Inferior parietal cortex (tissue), 1 donor: ENCODE results near the gene STAT4.

Experiments
- DNase-seq: peaks from one replicate; pipeline ENCODE4 v3.0.0-alpha.2; 2016; ENCODE audit errors: extremely low spot score

STAT4 gene, protein sequence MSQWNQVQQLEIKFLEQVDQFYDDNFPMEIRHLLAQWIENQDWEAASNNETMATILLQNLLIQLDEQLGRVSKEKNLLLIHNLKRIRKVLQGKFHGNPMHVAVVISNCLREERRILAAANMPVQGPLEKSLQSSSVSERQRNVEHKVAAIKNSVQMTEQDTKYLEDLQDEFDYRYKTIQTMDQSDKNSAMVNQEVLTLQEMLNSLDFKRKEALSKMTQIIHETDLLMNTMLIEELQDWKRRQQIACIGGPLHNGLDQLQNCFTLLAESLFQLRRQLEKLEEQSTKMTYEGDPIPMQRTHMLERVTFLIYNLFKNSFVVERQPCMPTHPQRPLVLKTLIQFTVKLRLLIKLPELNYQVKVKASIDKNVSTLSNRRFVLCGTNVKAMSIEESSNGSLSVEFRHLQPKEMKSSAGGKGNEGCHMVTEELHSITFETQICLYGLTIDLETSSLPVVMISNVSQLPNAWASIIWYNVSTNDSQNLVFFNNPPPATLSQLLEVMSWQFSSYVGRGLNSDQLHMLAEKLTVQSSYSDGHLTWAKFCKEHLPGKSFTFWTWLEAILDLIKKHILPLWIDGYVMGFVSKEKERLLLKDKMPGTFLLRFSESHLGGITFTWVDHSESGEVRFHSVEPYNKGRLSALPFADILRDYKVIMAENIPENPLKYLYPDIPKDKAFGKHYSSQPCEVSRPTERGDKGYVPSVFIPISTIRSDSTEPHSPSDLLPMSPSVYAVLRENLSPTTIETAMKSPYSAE

DNA sequence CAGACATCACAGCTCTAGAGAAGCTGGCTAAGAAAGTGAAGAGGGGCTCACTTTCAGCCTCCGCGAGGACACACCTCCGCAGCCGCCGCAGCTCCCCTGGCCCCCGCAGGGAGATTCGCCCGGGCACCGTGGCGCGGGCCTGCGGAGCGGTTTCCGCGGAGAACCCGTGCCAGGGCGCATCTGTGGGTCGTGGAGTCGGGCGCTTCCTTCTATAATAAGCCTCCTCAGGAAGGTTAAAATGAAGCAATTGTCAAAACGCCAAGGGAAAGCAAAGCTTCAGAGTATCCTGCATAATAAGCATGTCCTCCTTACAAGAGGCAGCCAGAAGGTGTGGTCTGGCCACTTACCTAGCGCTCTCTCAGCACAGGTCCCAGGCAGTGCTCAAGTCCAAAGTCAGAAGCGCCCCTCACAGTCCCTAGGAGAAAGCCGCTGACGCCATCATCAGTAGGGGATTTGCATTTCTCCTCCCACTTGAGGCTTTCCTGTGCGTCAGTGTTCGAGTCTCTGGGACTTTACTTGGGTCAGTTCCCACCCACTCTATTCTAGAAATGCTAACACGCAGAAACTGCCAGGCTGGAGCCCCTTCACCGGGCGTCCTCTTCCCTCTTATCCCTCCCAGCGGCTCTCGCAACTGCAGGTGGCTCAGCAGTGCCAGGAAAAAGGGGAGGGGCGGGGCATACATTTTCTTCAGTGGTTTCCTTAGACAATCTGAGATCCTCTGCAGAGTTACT, at the start of gene STAT4:
Gene STAT4 (minus strand): TSS at position 395 of the 731 bp plus-strand sequence. CDS start 2,791 bp downstream, outside the sequence.
- peak; percentile 37 for DNase-seq

DNA sequence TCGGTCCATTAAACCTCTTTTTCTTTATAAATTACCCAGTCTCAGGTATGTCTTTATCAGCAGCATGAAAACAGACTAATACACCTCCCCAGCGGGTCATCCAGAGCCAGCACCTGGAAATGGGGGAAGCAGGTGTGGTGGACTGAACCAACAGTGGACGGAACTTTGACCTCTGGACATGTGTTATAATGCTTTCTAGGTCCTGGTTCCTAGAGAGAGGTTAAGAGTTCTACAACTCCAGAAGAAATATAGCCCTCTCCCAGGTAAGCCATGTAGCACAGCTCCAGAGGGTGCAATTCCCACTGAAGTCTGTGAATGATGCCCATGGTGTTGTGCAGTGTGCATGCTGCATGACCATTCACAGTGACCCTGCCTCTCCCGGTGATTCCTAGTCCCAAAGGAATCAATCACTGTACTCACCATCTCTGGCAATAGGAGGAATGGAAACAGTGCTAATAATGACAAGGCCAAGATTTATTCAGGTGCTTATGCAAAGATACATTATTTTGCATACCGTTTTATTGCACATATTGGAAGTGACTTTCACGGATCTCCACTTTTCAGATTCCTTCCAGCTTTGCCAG, 49.2 kb upstream of the STAT4 start:
- DNase-seq, result no peak

DNA sequence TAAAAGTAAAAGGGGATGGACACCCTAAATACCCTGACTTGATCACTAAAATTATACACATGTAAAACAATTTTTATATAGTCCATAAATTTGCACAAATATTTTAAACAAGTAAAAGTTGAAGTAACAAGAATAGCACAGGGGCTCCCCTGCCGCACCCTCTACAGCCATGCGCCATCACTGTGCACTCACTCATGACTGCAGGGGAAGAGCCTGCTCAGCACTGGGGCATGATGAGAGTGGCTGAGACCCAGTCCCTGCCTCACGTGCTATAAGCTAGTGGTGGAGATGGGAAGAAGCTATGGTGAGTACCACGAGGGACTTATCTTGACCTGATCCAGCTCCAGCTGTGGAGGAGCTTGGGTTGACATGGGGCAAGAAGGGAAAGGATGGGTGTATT, 47.5 kb upstream of the STAT4 start:
- DNase-seq, result no peak

DNA sequence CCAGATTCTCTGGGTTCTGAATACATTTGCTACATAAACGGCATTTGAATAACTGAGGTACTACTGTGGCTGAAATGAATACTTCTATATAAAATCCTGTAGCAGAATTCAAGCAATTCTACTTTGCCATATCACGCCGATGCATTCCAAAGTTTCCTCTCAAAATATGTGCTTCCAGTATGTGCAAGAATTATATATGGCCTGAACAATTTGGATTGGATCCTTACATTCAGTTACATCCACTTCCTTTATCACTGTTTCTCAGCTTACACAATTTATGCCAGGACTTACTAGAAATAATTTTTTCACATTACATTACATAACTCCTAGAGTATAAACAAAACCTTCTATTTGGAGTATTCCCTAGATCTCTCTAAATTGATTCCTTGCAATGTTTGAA, 46.3 kb upstream of the STAT4 start:
- DNase-seq, result peak; percentile 32

DNA sequence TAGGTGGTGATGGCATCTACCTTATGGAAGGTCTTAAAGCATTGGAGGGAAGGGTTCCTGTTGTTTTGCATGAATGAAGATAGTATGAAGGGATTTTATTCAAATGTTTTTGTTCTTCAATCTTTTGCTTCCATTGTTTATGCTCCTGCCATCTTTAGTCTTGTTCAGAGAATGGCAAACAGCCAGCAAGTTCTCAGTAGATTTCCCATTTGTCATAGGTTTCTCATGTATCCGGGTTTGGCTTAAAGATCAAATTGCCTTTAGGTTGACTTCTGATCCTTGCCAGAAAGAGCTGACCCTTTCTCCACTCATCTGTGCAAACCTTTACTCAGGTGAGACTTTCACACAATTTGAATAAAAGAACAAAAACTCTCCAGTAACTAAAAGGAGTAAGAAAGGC, 44.2 kb upstream of the STAT4 start:
- no peak for DNase-seq

DNA sequence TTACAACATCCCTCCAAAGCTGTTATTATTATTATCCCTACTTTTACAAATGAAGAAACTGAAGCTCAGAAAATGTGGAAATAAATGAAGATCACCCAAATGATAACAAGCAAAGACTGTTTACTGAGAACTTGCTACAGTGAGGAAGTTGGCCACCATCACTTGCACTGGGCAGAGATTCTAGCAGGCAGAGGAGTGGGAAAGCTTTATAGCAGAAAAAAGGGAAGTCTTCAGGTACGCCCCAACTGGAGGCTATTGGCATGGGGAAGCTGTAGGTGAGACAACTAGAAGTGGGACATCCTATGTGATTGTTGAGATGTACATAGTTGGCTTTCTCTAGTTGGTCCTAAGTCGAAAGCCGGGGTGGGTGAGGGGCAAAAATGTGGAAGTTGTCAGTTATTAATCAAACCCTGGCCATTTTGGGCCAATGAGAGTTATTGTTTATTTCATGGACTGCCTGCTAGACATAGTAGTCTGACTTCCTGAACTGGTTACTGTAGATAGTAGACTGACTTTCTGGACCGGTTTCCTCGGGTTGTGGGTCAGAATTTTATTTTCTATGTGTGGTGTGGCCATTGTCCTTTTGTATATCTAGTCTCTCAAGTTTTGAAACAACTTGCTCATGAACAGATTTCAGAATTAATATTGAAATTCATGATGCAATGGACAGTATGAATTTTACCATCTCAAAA, 40.2 kb upstream of the STAT4 start:
- no peak for DNase-seq

DNA sequence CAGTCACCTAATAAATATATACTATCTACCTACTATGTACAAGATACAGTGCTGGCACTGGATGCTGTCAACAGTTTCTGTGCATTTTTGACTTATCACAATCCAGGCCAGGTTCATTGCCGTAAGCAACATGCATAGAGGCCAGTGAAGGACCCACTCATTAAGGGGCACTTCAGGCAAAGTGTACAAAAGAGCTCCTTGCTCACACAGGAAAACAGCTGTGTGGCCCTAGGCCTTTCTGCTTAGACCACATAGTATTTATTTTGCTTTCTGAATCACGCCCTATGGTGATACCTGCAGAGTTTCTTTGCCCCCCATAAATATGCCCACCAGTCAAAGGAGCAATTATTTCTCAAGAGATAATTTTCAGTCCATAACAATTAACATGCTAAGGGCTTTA, 39.6 kb upstream of the STAT4 start:
- no peak for DNase-seq

DNA sequence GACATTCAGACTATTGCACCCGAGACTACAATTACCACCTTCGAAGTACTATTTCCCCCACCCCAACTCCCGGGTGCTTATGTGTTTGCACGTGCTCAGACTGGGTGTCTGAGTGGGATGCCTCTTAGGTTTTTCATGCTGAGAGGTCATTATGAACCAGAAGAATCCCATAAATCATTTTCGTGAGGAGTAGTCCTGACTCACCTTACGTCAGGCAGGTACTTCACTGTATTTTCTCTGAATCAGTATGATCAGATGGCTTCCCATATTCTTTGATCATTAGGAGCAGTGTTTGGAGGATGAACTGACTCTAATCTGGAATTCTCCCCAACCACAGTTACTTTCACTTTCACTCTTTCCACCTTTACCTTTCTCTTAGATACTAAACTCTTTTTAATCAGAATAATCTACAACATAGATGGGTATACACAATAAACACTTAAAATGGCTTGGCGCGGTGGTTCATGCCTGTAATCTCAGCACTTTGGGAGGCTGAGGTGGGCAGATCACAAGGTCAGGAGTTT, 38.4 kb upstream of the STAT4 start:
- DNase-seq, result no peak

DNA sequence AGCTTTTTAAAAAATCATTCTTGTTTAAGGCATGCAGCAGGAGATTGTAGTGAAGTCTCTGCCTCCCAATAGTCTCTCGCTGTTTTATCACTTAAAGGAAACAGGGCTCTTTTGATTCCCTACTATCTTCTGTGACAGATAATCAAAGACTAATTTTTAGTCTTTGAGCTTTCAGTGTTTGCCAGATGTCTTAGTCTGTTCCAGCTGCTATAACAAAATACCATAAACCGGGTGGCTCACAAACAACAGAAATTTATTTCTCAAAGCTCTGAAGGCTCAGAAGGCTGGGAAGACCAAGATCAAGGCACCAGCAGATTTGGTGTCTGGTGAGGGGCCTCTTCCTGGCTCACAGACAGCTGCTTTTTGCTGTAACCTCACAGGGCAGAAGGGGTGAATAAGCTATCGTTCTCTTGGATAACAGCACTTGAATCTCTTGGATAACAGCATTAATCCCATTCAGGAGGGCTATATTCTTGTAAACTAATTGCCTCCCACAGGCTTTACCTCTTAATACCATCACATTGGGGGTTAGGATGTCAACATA, 37.8 kb upstream of the STAT4 start:
- no peak for DNase-seq

DNA sequence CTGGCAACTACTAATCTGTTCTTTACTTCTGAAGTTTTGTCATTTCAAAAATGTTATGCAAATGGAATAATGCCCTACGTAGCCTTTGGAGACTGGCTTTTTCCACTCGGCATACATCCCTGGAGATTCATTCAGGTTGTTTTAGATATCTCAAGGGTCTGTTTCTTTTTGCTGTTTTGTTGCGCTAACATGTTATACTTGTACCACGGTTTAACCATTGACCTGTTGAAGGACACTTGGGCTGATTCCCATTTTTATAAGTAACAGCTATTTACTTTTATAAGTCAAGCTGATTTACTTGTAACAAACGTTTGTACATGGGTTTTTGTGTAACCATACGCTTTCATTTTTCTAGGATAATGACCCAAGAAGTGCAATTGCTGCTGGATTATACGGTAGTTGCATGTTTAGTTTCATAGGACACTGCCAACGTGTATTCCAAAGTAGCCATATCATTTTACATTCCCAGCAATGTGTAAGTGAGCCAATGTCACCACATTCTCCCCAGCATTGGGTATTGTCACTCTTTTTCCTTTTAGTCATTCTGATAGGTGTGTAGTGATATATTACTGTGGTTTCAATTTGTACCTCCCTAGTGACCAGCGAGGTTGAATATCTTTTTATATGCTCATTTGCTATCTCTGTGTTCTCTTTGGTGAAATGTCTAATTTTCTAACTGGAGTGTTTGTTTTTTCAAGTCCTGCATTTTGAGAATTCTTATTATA, 36.5 kb upstream of the STAT4 start:
- DNase-seq, result no peak

DNA sequence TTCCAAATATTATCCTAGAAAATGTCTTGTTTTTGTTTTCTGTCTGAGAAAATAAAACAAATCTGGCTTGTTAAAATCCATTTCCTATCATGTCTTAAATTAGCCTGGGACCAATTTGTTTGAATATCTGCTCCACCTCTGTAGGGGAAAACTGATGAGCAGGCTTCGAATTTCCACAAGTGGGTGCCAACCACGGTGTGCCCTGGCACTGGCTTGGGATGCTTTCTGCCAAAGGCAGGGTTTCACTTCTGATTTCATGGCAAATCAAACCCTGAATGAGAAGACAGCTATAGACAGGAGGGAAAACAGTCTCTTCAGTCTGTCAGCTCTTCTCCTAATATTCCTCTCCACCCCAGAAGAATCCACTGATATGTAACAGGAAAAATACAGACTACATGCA, 33.7 kb upstream of the STAT4 start:
- no peak for DNase-seq

DNA sequence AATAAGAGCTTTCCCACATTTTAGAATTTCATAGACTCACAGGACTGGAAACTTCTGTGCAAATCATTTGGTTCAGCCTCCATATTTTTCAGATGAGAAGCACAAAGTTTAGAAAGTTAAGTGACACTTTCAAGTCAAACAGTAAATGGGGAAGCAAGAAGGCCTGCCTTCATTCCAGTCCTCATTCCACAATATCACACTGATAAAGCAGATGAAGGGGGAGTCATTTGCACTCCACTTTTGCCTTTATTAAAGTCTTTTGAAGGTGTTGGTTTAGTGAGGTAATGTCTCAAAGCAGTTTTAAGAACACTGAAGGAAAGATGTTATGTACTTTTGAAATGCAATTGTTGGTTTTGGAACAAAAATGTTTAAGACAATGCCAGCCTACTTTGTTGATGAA, 32.7 kb upstream of the STAT4 start:
- no peak for DNase-seq

DNA sequence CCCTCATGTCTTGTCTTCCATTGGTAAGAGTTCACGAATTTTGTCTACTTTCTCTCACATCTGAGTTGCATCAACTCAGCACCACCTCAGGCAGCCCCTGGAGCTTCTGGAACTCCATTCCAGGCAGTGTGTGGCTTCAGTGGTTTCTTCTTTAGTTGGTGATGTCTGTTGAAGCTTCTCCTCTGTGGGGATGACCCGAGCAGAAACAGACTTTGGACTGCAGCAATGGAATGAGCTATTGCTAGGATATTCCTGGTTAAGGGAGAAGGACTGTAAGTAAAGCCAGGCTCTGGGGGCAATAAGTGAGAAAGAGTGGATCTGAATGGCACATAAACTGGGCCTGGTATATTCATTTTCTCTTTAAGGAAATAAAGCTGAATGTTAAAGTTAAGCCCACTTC, 32.3 kb upstream of the STAT4 start:
- no peak for DNase-seq

DNA sequence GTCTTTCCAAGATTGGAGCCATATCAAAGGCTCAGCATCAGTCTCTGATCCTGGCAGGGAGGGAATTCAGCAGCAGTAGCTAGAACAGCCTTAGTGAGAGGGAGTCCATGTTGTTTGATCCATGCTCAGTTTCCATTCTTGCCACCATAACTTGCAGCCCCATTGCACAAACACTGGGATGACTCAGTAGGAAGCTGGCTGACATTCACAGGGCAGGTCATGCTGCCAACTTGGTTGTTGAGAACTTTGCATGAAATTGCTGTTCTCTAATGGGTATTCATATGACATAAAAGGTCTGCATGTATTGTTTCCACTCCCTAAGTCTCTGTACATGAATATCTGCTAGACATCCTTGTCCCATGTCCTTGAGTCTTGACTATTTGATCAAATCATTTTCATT, 29.9 kb upstream of the STAT4 start:
- no peak for DNase-seq

DNA sequence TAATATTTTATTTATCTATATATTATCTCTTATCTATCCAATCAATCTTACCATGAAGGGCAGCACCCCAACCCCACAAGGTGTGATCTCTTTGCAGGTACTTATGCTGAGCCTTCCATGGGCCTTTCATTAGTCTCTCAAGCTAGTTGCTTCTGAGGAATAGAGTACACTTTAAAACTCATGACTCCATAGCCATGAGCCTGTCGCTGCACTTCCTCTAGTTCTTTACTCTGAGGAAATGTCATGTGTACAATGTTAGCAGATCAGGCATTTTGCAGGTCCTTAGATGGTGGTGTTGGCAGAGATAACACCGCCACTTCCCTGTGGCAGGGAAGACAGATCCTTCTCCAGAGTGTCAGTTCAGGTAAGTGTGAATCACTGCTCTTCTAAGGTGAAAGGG, 29.5 kb upstream of the STAT4 start:
- DNase-seq, result no peak

DNA sequence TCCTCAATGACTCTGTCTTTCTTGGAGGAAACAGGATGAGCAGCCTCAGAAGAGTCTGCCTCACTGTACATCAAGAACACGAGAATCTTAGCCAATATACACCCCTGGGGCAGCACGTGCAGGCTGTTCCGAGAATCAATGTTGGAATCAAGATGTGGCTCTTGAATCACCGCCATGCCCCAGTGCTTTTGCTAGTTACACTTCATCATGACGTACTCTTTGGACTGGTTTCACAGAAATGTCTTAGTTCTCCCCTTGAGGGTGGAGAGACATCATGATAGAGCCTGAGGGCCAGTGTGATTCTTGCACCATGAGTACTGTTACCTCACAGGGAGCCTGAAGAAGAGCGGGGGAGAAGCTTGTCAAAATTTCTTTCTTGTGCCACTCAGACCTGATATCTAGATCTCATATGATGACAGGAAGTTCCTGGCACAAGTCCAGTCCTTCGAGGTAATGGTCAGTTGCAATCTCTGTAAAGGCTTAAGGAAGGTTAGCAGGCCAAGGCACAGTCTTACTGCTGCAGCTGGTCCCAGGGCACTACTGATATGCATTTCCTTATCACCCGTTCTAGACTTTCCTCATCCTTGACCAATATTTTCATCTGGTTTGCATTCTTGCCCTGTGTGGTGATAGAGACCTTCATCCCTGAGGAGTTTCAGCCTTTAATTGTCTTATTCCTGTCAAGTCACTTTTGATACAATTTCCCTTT, 28.2 kb upstream of the STAT4 start:
- no peak for DNase-seq

DNA sequence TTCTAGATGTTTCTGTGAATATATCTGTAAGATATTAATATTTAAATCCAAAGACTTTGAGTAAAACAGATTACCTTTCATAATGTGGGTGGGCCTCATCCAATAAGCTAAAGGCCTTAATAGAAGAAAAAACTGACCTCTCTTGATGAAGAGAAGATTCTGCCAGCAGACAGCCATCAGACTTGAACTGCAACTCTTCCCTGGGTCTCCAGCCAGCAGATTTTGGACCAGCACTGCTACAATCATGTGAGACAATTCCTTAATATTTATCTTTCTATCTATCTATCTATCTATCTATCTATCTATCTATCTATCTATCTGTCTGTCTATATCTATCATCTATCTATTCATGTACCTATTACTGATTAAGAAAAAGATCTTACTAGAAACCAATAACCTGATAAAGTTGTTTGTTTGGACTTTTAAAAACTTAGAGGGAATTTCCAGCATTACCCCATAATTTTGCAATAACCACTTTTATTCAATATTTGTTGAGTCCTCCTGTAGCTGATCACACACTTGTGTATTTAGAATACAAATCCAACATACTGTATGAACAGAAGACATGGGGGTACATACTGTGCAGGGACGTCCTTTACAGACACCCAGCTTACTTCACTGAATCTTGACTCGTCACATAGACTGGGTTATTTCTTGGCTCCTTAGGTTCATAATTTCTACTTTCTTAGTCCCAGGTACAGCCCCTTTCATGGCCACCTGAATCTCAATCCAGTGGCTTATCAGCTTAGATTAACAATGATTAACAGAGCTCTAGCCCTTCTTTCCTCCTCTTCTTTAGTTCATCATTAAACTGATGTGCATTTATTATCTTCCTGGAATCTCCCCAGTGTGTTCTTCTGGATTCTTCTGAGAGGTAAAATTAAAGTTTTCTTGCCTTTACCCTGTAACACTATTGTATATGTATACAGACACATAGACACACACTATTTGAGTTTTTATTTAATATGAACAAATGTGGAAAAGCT, 27.2 kb upstream of the STAT4 start:
- no peak for DNase-seq

DNA sequence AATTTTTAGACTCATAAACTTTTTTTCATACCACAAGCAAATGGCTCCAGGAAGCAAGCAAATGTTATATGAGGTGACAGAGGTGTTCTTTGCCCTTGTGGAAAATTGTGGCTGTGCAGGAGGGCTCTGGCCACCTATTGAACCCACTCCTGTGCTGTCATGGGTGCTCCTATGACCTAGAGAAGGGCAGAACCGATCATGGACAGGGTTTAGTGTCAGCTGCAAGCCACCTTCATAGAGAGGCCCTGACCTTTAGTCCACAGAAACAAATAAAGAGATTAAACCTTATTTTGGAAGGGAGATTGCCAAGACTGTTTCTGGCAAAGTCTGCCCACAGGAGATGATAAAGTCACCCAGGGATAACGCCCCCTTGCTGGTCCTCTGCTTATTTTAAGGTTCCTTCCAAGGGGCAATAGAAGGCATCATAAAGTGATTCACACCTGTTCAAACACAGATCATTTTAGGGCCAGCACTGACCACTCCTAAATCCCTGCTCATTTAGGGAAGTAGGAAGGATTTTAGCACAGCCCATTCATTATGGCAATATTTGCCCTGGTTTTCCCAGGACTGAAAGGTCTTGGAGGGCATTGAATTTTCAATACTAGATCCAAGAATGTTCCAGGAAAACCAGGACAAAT, 26.1 kb upstream of the STAT4 start:
- DNase-seq, result no peak
